Measurements from ENCODE around the gene TLR3.

GRCh38 chr4:186030795-186031194, 38.2 kb upstream of the TLR3 start:
- no peak for TF ChIP-seq CTCF (IDR thresholded peaks at IDR 0.05 in 4 of 5, conservative IDR thresholded peaks at IDR 0.05 in 1 of 5)
- no peak for TF ChIP-seq POLR2A (IDR thresholded peaks at IDR 0.05)

All from gastrocnemius medialis (tissue), 4 donors.